Measurements from ENCODE around the gene MCRIP2. TPM values are rescaled to one million over a fixed set of nuclear protein-coding genes. Genes with fewer than 3 reads are reported as not detected.

Gene MCRIP2
- total and polyA plus RNA-seq, 2 experiments from 2014 or later = 64.3 to 67.7 TPM

DNA sequence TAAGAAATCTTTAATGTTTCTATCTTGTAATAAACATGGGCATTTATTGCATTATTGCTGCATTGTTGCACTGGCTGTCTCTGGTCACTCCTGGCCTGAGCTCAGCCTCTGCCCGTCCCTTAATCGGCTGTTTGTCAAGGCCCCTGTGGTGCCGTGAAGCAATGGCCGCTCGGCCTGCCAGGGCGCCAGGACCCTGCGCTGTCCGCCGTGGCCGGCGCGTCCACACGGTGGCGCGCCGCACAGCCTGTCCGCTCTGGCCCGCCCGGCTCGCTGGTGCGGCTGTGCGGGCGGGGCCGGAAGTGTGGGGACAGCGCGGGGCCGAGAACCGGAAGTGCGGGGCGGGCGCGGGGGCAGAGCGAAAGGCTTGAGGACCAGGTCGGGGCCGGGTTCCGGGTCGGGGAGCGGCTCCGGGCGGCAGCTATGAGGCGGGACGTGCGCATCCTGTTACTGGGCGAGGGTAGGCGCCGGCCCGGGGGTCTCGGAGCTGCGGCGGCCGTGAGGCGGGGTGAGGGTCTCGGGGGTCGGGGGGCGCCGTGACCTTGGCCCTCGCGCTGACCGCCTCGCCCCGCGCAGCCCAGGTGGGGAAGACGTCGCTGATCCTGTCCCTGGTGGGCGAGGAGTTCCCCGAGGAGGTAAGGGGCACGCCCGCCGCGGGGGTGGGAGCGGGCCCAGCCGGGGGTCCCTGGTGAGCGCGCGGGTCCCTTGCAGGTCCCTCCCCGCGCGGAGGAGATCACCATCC, 26.3 kb downstream of the MCRIP2 start, which contains the start of gene RHOT2 (continued):
- peak; percentile 80 for TF ChIP-seq POLR2AphosphoS5 (IDR thresholded peaks at IDR 0.05; ENCODE audit: low read depth)
- no peak for TF ChIP-seq NANOG (IDR thresholded peaks at IDR 0.05; ENCODE audit: borderline replicate concordance)
- no peak for TF ChIP-seq EZH2phosphoT487 (IDR thresholded peaks at IDR 0.05; ENCODE audit: unreplicated experiment)
- TF ChIP-seq, protein P1, sequence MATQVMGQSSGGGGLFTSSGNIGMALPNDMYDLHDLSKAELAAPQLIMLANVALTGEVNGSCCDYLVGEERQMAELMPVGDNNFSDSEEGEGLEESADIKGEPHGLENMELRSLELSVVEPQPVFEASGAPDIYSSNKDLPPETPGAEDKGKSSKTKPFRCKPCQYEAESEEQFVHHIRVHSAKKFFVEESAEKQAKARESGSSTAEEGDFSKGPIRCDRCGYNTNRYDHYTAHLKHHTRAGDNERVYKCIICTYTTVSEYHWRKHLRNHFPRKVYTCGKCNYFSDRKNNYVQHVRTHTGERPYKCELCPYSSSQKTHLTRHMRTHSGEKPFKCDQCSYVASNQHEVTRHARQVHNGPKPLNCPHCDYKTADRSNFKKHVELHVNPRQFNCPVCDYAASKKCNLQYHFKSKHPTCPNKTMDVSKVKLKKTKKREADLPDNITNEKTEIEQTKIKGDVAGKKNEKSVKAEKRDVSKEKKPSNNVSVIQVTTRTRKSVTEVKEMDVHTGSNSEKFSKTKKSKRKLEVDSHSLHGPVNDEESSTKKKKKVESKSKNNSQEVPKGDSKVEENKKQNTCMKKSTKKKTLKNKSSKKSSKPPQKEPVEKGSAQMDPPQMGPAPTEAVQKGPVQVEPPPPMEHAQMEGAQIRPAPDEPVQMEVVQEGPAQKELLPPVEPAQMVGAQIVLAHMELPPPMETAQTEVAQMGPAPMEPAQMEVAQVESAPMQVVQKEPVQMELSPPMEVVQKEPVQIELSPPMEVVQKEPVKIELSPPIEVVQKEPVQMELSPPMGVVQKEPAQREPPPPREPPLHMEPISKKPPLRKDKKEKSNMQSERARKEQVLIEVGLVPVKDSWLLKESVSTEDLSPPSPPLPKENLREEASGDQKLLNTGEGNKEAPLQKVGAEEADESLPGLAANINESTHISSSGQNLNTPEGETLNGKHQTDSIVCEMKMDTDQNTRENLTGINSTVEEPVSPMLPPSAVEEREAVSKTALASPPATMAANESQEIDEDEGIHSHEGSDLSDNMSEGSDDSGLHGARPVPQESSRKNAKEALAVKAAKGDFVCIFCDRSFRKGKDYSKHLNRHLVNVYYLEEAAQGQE (IDR thresholded peaks at IDR 0.05; ENCODE audit: unreplicated experiment) = no peak
- no peak; the same call in 1 of the 2 replicates for TF ChIP-seq ETS1 (IDR thresholded peaks at IDR 0.05)
- TF ChIP-seq, protein P2, sequence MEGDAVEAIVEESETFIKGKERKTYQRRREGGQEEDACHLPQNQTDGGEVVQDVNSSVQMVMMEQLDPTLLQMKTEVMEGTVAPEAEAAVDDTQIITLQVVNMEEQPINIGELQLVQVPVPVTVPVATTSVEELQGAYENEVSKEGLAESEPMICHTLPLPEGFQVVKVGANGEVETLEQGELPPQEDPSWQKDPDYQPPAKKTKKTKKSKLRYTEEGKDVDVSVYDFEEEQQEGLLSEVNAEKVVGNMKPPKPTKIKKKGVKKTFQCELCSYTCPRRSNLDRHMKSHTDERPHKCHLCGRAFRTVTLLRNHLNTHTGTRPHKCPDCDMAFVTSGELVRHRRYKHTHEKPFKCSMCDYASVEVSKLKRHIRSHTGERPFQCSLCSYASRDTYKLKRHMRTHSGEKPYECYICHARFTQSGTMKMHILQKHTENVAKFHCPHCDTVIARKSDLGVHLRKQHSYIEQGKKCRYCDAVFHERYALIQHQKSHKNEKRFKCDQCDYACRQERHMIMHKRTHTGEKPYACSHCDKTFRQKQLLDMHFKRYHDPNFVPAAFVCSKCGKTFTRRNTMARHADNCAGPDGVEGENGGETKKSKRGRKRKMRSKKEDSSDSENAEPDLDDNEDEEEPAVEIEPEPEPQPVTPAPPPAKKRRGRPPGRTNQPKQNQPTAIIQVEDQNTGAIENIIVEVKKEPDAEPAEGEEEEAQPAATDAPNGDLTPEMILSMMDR (conservative IDR thresholded peaks at IDR 0.05; ENCODE audit: low read depth in 2 of 2) = peak; percentile 69 to 83

DNA sequence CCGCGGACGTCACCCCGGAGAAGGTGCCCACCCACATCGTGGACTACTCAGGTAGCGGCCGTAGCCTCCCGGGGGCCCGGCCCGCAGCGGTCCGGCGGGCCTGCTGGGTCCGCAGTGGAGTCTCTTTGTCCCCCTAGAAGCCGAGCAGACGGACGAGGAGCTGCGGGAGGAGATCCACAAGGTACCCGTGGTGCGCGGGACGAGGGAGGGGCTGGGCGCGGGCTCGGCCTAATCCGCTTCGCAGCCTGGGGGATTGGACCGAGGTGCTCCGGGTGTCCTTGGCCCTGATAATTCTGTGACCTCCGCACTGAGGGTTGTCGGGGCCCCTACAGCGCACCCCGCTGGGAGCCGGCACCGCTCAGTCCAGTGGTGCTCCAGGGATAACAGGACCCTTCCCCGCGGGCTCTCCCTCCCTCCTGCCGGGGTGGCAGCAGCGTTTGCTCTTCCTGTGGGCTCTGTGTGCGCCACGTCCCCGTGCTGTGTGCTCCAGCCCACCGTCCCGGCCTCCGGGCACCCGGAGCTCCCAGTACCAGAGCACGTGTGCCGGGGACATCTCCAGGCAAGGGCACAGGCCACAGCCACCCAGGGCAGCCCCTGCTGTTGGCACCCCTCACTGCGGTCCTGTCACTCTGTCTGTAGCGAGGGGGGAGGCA, 27.0 kb downstream of the MCRIP2 start:
- no peaks in the 10 kb centered on the region for H3K4me1 ChIP-seq (ENCODE audit: insufficient read depth)
- no peaks in the 10 kb centered on the region for H3K9me2 ChIP-seq (ENCODE audit: insufficient read depth)
- Mint-ChIP-seq H3K27me3 (ENCODE audit: insufficient read depth, low read depth, poor library complexity) (peaks cover 2% of the 10 kb centered on the region), H3K27ac (no peak overlapping the region), H3K4me3 (peak overlapping the region; percentile 71), H3K36me3 (ENCODE audit: low read depth) (peaks cover 24% of the 10 kb centered on the region), H3K4me1 (no peaks in the 10 kb centered on the region), H3K9me3 (no peaks in the 10 kb centered on the region; the same call in 2 of the 3 replicates)
- H3K36me3 ChIP-seq (ENCODE audit: insufficient read depth) = peaks cover 11% of the 10 kb centered on the region; the same call in 1 of the 2 replicates
- peak overlapping the region; percentile 88 for H3K4me2 ChIP-seq
- DNase-seq (ENCODE audit: low spot score) (no peak), ATAC-seq (peak; percentile 12)
- no peak overlapping the region for H2AFZ ChIP-seq
- peaks cover 3% of the 10 kb centered on the region for H4K20me1 ChIP-seq (replicated peaks; ENCODE audit: insufficient read depth)
- no peak overlapping the region for H3K27ac ChIP-seq (ENCODE audit: low read depth)
- no peaks in the 10 kb centered on the region for H3K27me3 ChIP-seq (ENCODE audit: insufficient read depth)
- H3F3A ChIP-seq (replicated peaks; ENCODE audit: low read depth) = peaks cover 9% of the 10 kb centered on the region; the same call in 1 of the 2 replicates
- H3K79me2 ChIP-seq (replicated peaks; ENCODE audit: insufficient read depth) = peaks cover 16% of the 10 kb centered on the region
- H3K4me3 ChIP-seq = peak overlapping the region; percentile 91
- TF ChIP-seq JUNB (IDR thresholded peaks at IDR 0.05; ENCODE audit: unreplicated experiment) (no peak), NANOG (IDR thresholded peaks at IDR 0.05; ENCODE audit: borderline replicate concordance) (no peak), POLR2AphosphoS5 (IDR thresholded peaks at IDR 0.05; ENCODE audit: low read depth) (no peak), STAT1 (IDR thresholded peaks at IDR 0.05; ENCODE audit: unreplicated experiment) (no peak)
- TF ChIP-seq, protein P1 (IDR thresholded peaks at IDR 0.05; ENCODE audit: unreplicated experiment) = no peak

Data from GM23338 (cell line).